HepG2 (cell line): ENCODE measurements around the gene HAPLN2. TPM values are rescaled to one million over a fixed set of nuclear protein-coding genes. Genes with fewer than 3 reads are reported as not detected.

Experiments used
- BATF2 ChIP-seq: sonication (generic); formaldehyde crosslinking; IDR thresholded peaks from 2 replicates; pipeline ENCODE4 v1.8.0; 2022; ENCODE audit warnings: mild to moderate bottlenecking, missing genetic modification reagents, moderate library complexity
- FOXA3 ChIP-seq: IDR thresholded peaks from 2 replicates; pipeline ENCODE4 v1.6.1; 2016; ENCODE audit warnings: missing genetic modification reagents, missing compliant biosample characterization
- HNRNPK ChIP-seq: fragments of 200-400 bp; formaldehyde crosslinking; IDR thresholded peaks from 2 replicates; pipeline ENCODE4 v1.6.1; 2018; ENCODE audit warnings: low read length, low read depth, moderate library complexity, mild to moderate bottlenecking; ENCODE audit not compliant: poor library complexity, severe bottlenecking
- JDP2 ChIP-seq: sonication (generic); formaldehyde crosslinking; IDR thresholded peaks from 2 replicates; pipeline ENCODE4 v1.8.1; 2022; ENCODE audit warnings: missing genetic modification reagents, borderline replicate concordance
- KAT7 ChIP-seq: IDR thresholded peaks from 2 replicates; pipeline ENCODE4 v1.6.1; 2018; ENCODE audit warnings: borderline replicate concordance, missing compliant biosample characterization
- MTF1 ChIP-seq: sonication (generic); formaldehyde crosslinking; IDR thresholded peaks from 2 replicates; pipeline ENCODE4 v1.5.0; 2020; ENCODE audit warnings: missing genetic modification reagents
- PAF1 ChIP-seq: IDR thresholded peaks from 2 replicates; pipeline ENCODE4 v1.6.1; 2016; ENCODE audit warnings: missing genetic modification reagents, missing compliant biosample characterization
- PHF5A ChIP-seq: IDR thresholded peaks from one replicate; pipeline ENCODE4 v1.6.1; 2018; ENCODE audit warnings: low read depth, missing genetic modification reagents; ENCODE audit not compliant: unreplicated experiment
- PRDM15 ChIP-seq: sonication (generic); formaldehyde crosslinking; IDR thresholded peaks from 2 replicates; pipeline ENCODE4 v1.4.0; 2020; ENCODE audit warnings: missing genetic modification reagents
- SNAPC5 ChIP-seq: sonication (generic); formaldehyde crosslinking; IDR thresholded peaks from 2 replicates; pipeline ENCODE4 v1.8.1; 2023; ENCODE audit warnings: mild to moderate bottlenecking, missing genetic modification reagents, borderline replicate concordance
- SNRNP70 ChIP-seq: fragments of 200-400 bp; formaldehyde crosslinking; IDR thresholded peaks from 2 replicates; pipeline ENCODE4 v1.6.1; 2017; ENCODE audit warnings: mild to moderate bottlenecking, low read depth, low read length, moderate library complexity
- SUZ12 ChIP-seq: fragments of 150-350 bp; IDR thresholded peaks from 2 replicates; pipeline ENCODE4 v1.6.1; 2014; ENCODE audit warnings: low read depth, low read length
- ZNF281 ChIP-seq: sonication (generic); formaldehyde crosslinking; IDR thresholded peaks from 2 replicates; pipeline ENCODE4 v1.4.0; 2020; ENCODE audit warnings: missing genetic modification reagents, borderline replicate concordance
- ZNF382 ChIP-seq: sonication (generic); formaldehyde crosslinking; IDR thresholded peaks from 2 replicates; pipeline ENCODE4 v1.5.0; 2020; ENCODE audit warnings: missing genetic modification reagents, mild to moderate bottlenecking, borderline replicate concordance
- ZNF383 ChIP-seq: sonication (generic); formaldehyde crosslinking; IDR thresholded peaks from 2 replicates; pipeline ENCODE4 v1.4.0; 2020; ENCODE audit warnings: missing genetic modification reagents, mild to moderate bottlenecking, borderline replicate concordance
- ZNF432 ChIP-seq: sonication (generic); formaldehyde crosslinking; IDR thresholded peaks from 2 replicates; pipeline ENCODE4 v1.5.0; 2020; ENCODE audit warnings: missing genetic modification reagents, mild to moderate bottlenecking, borderline replicate concordance
- ZNF460 ChIP-seq: sonication (generic); formaldehyde crosslinking; IDR thresholded peaks from 2 replicates; pipeline ENCODE4 v1.5.1; 2020; ENCODE audit warnings: missing genetic modification reagents, mild to moderate bottlenecking, borderline replicate concordance
- ZNF558 ChIP-seq: sonication (generic); formaldehyde crosslinking; IDR thresholded peaks from 2 replicates; pipeline ENCODE4 v1.9.0; 2022; ENCODE audit warnings: mild to moderate bottlenecking, missing genetic modification reagents, borderline replicate concordance
- ZNF577 ChIP-seq: sonication (generic); formaldehyde crosslinking; IDR thresholded peaks from 2 replicates; pipeline ENCODE4 v1.4.0; 2020; ENCODE audit warnings: mild to moderate bottlenecking, low read depth, missing genetic modification reagents, borderline replicate concordance
- ZNF607 ChIP-seq: sonication (generic); formaldehyde crosslinking; IDR thresholded peaks from 2 replicates; pipeline ENCODE4 v1.5.1; 2020; ENCODE audit warnings: missing genetic modification reagents, mild to moderate bottlenecking, borderline replicate concordance
- ZNF761 ChIP-seq: sonication (generic); formaldehyde crosslinking; conservative IDR thresholded peaks from 2 replicates; pipeline ENCODE4 v1.4.0; 2020; ENCODE audit warnings: mild to moderate bottlenecking, missing genetic modification reagents
- ZNF883 ChIP-seq: sonication (generic); formaldehyde crosslinking; IDR thresholded peaks from 2 replicates; pipeline ENCODE4 v1.5.1; 2020; ENCODE audit warnings: mild to moderate bottlenecking, missing genetic modification reagents; ENCODE audit errors: not compliant biosample characterization
- polyA plus RNA-seq, 8 experiments: library from polyadenylated mRNA; depleted of rRNA in 3 of 8; stranded (reverse) in 7 of 8; unstranded in 1 of 8; fragments of >200 nt; fragmentation: Illumina TruSeq in 4 of 8; extraction: Trizol in 4 of 8; gene quantifications; 2 replicates each; pipeline versions ENCODE4 v1.2.1 to v1.2.3, GENCODE V29; 2011 to 2016; ENCODE audit warnings: low read depth in 4 of 8, missing spikeins in 1 of 8, mixed read lengths in 1 of 8; ENCODE audit not compliant: insufficient read depth in 1 of 8
- total RNA-seq, 5 experiments: library from RNA; depleted of rRNA; stranded (reverse); fragments of >200 nt; fragmentation: Illumina TruSeq; extraction: Trizol; gene quantifications; 2 replicates each; pipeline ENCODE4 v1.2.3, GENCODE V29; 2016; ENCODE audit warnings: low read depth in 1 of 5

Gene HAPLN2
- total and polyA plus RNA-seq, 2 of the 13 experiments (the other 11 are each of a cell fraction or from before 2014, with no cell fraction given) = not detected

- TF ChIP-seq BATF2 (CRISPR knock-in tag) (0 out of 2 replicates have a peak, but pooled peaks have one; percentile 32), ZNF558 (CRISPR knock-in tag) (peak; percentile 78; the same call in 1 of the 2 replicates), SNAPC5 (CRISPR knock-in tag) (no peak), ZNF281 (CRISPR knock-in tag) (no peak; the same call in 1 of the 2 replicates), PAF1 (CRISPR knock-in tag) (no peak), HNRNPK (no peak), JDP2 (CRISPR knock-in tag) (no peak), ZNF761 (CRISPR knock-in tag) (no peak), ZNF382 (no peak), ZNF383 (no peak), SNRNP70 (no peak), ZNF577 (CRISPR knock-in tag) (no peak), ZNF432 (CRISPR knock-in tag) (no peak), ZNF883 (CRISPR knock-in tag) (peak; percentile 46), PRDM15 (0 out of 2 replicates have a peak, but pooled peaks have one; percentile 28), MTF1 (no peak), KAT7 (CRISPR knock-in tag) (no peak), ZNF460 (CRISPR knock-in tag) (no peak), SUZ12 (no peak), ZNF607 (CRISPR knock-in tag) (peak; percentile 56; the same call in 1 of the 2 replicates), FOXA3 (CRISPR knock-in tag) (peak; percentile 51), PHF5A (CRISPR knock-in tag) (no peak)
These were observed 17.9 kb upstream of the HAPLN2 start, which contains the start of gene GPATCH4 (continued) for GRCh38 chr1:156601122-156601830.
